Activated CD8-positive, alpha-beta memory T cell treated with anti-CD3 and anti-CD28 coated beads, Interleukin-2, amount 50 U/mL, for 48 hours (primary cell): ENCODE measurements around the gene IKZF5.

Experiments used
- DNase-seq: peaks from one replicate; pipeline ENCODE4 v3.0.0-alpha.2; 2020

The IKZF5 gene, protein sequence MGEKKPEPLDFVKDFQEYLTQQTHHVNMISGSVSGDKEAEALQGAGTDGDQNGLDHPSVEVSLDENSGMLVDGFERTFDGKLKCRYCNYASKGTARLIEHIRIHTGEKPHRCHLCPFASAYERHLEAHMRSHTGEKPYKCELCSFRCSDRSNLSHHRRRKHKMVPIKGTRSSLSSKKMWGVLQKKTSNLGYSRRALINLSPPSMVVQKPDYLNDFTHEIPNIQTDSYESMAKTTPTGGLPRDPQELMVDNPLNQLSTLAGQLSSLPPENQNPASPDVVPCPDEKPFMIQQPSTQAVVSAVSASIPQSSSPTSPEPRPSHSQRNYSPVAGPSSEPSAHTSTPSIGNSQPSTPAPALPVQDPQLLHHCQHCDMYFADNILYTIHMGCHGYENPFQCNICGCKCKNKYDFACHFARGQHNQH

GRCh38 chr10:123008355-123009104 is at the start of gene IKZF5, which contains the start of gene ACADSB:
IKZF5 (minus strand) TSS chr10:123008795; CDS start chr10:122998625, 10,170 bp downstream.
ACADSB (plus strand) TSS chr10:123009006; CDS start chr10:123009030, 24 bp downstream.
- DNase-seq, result peak; percentile 92

GRCh38 chr10:123057968-123058367 is 49.4 kb upstream of the IKZF5 start:
- DNase-seq, result no peak

- no peak for DNase-seq
Measured at GRCh38 chr10:123045961-123046731, 37.6 kb upstream of the IKZF5 start.

DNA sequence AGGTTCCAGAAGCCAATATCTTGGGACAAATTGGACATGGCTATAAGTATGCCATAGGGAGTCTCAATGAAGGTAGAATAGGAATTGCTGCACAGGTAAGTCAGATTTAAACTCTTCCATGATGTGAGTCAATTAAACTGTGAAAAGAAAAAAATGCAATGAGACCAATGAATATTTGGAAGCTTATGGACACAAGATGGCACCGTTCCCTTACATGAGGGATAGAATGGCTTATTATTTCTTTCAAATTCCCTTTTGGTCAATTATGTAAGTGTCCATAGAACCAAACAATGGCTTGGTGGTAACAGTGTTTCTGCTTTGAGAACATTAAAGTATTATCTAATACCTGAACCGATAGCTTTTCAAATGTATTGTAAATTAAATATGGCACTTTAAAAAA is 35.8 kb upstream of the IKZF5 start:
- DNase-seq, result no peak

DNA sequence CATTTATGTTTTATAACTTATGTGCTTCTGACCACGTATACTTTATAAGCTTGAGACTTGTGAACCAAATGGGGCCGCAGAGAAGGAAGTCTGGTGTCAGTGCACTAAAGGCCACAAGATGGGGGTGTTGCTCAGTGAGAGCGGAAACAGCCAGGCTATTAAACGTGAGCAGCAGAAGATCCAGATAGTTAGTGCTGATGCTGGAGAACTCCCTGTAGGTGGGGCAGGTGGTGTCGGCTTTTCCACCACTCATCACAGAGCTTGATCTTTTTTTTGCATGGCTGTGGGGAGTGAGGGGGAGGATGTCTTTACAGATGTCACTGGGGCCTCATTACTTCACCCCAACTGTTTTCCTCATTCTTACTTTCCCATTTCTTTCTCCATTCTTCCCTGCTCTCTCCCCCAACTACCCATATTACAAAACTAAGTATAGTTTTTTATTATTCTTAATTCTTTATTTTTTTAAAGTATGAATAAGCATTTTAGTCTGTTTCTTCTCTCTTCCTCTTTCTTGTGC is 34.9 kb upstream of the IKZF5 start:
- no peak for DNase-seq

DNA sequence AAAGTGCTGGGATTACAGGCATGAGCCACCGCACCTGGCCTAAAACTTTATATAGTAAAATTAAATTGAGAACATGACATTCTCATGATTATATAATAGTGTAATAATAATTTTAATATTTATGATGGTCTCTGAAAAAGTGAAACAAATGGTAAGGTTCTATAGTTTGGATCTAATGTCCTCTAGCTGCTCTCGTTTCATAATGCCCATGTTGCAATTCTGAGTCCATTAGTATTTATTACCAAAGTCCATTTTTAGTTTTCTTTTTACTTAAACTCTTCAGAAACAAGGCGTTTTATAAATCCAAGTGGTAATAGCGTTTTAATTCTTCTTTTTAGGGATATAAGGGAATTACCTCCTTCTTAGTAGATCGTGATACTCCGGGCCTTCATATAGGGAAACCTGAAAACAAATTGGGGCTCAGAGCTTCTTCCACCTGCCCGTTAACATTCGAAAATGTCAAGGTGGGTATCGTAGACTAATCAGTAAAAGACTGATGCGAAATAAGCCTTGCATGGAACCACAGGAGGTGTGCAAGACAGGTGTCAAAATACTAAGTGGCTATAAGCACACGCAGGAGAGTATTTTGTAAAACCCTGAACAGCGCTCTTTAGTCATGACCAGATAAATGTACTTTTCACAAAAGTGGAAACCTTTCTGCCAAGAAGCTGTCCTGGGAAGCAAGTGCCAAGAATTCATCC is 34.3 kb upstream of the IKZF5 start:
- no peak for DNase-seq

- DNase-seq, result no peak
Measured at GRCh38 chr10:123039632-123039930, 31.0 kb upstream of the IKZF5 start.

DNA sequence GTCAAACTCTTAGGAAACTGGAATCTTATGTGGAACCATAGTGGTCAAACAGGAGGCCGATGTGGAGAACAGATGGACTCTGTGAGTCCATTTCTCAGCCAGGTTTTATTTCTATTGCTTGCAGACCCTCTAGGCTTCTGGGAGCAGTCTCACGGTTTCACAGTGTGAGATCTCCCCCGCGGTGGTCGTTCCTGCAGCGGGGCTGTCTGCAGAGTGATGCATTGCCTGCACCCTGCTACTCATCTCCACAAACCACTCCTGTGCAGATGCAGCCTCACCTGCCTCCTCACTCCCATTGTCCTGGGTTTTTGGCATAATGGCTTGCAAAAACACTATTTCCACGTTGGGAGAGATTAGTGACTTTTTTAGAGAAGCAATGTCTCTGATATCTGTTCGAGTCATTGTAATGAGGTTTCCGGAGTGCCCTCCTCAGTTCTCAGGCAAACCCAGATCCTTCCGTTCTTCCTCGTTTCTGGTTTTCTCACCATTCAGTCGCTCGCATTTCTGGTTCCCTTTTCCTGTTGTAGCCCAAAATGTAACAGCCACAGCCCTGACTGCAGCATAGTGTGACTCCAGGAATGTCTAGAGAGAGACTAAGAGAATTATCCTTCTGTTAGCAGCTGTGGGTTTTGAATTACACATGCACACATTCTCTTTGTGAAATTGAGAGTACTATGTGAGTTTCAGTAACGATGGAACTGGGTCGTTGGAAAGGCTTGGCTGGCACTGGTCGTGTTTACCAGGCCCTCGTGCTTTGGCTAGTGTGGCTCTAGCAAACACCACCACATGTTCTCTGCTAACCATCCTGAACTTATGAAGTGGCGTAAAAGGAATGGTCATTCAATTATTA is 30.4 kb upstream of the IKZF5 start:
- DNase-seq, result no peak

- no peak for DNase-seq
Measured at GRCh38 chr10:123035467-123036086, 27.0 kb upstream of the IKZF5 start.

- DNase-seq, result no peak
Measured at GRCh38 chr10:123034332-123034731, 25.7 kb upstream of the IKZF5 start.

DNA sequence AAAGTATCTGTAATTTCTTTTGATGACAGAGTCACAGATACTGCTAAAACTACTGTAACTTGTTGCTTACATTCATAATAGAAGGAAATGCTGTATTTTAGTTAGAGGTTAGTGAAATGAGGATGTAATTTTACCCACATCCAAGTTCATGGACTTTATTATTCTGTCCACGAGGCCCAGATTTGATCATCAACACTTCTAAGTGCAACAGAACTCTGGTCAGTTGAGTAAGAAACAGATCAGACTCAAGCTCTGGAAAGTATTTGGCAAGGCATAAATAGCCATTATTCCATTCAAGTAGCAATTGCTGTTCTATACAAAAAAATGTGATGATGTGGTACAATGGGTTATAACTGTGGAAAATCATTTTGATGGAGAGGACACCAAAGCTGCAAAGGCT is 22.5 kb upstream of the IKZF5 start:
- no peak for DNase-seq

GRCh38 chr10:123027861-123028260 is 19.3 kb upstream of the IKZF5 start:
- DNase-seq, result no peak

DNA sequence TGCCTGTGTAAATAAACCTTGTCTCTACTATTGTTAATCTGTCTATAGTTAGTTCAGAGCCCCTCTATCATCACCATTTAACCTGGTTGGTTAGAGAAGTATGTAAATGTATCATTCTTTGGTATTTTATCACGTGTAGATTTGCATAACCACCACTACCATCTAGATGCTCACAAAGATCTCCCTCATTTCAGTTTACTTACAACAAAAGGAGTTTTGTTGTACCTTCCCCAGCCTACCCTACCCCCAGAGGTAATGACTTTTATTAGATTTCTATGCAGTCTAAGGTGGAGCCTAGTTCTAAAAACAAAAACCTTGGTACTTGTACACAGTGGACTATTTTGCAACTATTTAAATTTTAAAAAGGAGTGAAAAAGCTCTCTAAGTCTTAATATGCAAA is 17.7 kb upstream of the IKZF5 start:
- DNase-seq, result no peak

DNA sequence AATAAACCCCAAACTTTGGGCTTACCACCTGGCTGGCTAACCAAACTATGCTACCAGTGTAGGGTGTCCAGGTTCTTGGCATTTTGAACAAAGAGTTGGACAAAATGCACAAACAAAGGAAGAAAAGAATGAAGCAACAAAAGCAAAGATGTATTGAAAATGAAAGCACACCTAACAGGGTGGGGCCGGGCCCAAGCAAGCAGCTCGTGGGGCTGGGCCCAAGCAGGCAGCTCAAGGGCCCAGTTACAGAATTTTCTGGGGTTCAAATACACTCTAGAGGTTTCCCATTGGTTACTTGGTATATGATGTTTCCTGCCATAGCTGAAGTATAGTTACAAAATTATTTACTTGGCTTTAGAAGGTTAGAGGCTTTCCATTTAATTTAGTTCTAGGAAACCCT is 15.9 kb upstream of the IKZF5 start:
- no peak for DNase-seq

GRCh38 chr10:123021517-123021916 is 12.9 kb upstream of the IKZF5 start:
- no peak for DNase-seq

- no peak for DNase-seq
Measured at GRCh38 chr10:123019941-123020703, 11.5 kb upstream of the IKZF5 start.

GRCh38 chr10:123019264-123019663 is 10.7 kb upstream of the IKZF5 start:
- no peak for DNase-seq

DNA sequence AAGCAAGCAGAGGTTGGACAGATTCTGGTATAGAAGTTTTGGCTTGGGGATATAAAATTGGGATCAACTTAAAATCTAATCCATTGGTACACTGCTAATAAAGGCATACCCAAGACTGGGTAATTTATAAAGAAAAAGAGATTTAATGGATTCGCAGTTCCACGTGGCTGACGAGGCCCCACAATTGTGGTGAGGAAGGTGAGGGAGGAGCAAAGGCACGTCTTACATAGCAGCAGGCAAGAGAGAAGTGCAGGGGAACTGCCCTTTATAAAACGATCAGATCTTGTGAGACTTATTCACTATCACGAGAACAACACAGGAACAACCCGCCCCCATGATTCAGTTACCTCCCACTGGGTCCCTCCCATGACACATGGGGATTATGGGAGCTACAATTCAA is 9.9 kb upstream of the IKZF5 start:
- no peak for DNase-seq

GRCh38 chr10:123017421-123018165 is 9.0 kb upstream of the IKZF5 start:
- no peak for DNase-seq

GRCh38 chr10:123016228-123016627 is 7.6 kb upstream of the IKZF5 start:
- DNase-seq, result no peak
